Suprapubic skin (tissue), 3 donors: ENCODE measurements around the gene REEP6.

Experiments used
- CTCF ChIP-seq, 2 donors: fragments of 200-600 bp in 1 of 2; fragments of 450-650 bp in 1 of 2; sonication (generic) in 1 of 2; IDR thresholded peaks; one replicate each; pipeline ENCODE4 v1.5.1; 2016 to 2019; ENCODE audit warnings: antibody characterized with exemption in 2 of 2, mild to moderate bottlenecking in 1 of 2, moderate library complexity in 1 of 2
- POLR2A ChIP-seq, 2 donors: fragments of 450-650 bp; IDR thresholded peaks; one replicate each; pipeline ENCODE4 v1.6.1; 2017; ENCODE audit warnings: antibody characterized with exemption in 2 of 2, mild to moderate bottlenecking in 2 of 2, moderate library complexity in 2 of 2

- TF ChIP-seq POLR2A (IDR thresholded peaks at IDR 0.05) (no peak), CTCF (IDR thresholded peaks at IDR 0.05) (no peak)
Observed at GRCh38 chr19:1528596-1529429, 37.8 kb downstream of the REEP6 start.
